Brain pericyte (primary cell): ENCODE measurements around the gene PSMA6.
"Not testable (repeated sequence)": the region's sequence is repeated elsewhere in the genome, so short reads cannot be mapped to it uniquely, and the experiment has no call there.

Source experiments
- DNase-seq: peaks from one replicate; pipeline ENCODE4 v3.0.0-alpha.2; 2012; ENCODE audit warnings: low read depth, low spot score

Gene PSMA6

DNA sequence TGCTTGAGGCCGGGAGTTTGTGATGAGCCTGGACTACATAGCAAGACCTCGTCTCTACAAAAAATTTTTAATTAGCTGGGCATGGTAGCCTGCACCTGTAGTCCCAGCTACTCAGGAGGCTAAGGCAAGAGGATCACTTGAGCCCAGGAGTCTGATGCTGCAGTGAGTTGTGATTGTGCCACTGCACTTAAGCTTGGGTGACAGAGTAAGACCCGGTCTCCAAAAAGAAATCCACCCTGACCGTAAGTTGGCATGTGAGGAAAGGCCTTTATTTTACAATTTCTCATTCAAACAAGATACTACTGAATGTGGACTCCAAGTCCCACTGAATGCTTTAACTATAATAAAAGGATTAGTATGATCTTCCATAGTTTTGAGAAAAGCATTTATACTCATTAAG is 27.3 kb downstream of the PSMA6 start:
- DNase-seq, result no peak

- no peak for DNase-seq
Observed at GRCh38 chr14:35320472-35320871, 28.3 kb downstream of the PSMA6 start.

DNA sequence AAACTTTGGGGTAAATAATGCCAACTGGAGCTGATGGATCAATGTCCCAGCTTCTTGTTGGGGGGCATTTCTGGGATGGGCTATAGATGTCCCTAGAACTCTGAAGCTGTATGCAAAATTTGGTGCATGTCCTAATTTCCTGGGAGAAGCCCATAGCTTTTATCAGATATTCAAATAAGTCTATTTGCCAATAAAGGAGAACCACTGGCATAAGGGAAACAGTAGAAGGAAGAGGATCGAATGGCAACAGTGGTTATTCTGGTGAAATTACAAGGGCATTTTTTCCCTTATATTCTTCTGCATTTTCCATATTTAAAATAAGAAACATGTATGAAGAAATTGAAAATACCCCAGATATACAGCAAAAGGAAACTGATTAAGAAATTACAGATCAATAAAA is 34.2 kb downstream of the PSMA6 start:
- DNase-seq, result no peak

GRCh38 chr14:35331605-35332516 is 39.7 kb downstream of the PSMA6 start:
- DNase-seq, result no peak

GRCh38 chr14:35332517-35333263 is 40.5 kb downstream of the PSMA6 start:
- no peak for DNase-seq

GRCh38 chr14:35333264-35333730 is 41.1 kb downstream of the PSMA6 start:
- DNase-seq, result no peak

- no peak for DNase-seq
Observed at GRCh38 chr14:35333797-35334743, 41.9 kb downstream of the PSMA6 start.

- no peak for DNase-seq
Observed at GRCh38 chr14:35335388-35336092, 43.4 kb downstream of the PSMA6 start.

DNA sequence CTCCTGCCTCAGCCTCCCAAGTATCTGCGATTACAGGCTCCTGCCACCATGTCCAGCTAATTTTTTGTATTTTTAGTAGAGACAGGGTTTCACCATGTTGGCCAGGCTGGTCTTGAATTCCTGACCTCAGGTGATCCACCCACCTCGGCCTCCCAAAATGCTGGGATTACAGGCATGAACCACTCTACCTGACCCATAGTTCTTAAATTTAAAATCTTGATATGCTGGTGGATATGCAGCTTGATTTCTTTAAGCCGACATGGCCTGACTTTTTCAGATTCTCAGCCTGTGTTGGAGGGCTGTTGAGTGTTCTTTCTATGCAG is 44.0 kb downstream of the PSMA6 start:
- not testable (repeated sequence) for DNase-seq

GRCh38 chr14:35336494-35337268 is 44.5 kb downstream of the PSMA6 start:
- DNase-seq, result peak; percentile 79

GRCh38 chr14:35337269-35338255 is 45.4 kb downstream of the PSMA6 start:
- DNase-seq, result no peak

GRCh38 chr14:35338731-35339405 is 46.7 kb downstream of the PSMA6 start:
- no peak for DNase-seq

GRCh38 chr14:35339761-35340406 is 47.7 kb downstream of the PSMA6 start:
- no peak for DNase-seq

DNA sequence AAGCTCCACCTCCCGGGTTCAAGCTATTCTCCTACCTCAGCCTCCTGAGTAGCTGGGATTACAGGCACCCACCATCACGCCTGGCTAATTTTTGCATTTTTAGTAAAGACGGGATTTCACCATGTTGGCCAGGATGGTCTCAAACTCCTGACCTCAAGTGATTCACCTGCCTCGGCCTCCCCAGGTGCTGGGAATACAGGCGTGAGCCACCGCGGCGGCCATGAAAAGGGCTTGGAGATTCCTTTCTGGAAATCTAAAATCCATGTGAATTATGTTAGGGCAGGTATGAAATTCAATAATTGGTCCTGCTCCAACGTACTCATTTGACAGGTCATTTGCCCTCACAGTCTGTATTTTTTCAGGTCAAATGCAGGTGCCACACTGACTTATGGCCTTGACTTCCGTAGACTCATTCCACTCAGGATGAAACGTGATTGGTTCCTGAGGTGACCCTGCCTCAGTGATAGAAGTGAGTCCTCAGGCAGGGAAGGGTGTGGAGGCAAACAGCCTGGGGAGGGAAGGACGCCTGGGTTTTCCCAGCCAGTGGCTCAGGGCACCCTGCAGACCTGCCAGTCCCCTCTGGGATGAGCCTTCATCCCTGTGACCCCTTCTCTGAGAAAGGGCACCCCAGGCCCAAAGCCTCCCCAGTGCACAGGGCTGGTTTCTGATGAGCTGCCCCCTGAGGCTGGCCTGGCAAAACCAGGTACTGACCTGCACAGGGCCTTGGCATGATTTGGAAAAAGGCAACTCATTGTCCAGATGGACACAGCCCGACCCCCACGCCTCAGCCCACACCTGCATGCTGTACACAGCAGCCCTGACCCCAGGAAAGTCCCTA is 48.7 kb downstream of the PSMA6 start:
- no peak for DNase-seq

DNA sequence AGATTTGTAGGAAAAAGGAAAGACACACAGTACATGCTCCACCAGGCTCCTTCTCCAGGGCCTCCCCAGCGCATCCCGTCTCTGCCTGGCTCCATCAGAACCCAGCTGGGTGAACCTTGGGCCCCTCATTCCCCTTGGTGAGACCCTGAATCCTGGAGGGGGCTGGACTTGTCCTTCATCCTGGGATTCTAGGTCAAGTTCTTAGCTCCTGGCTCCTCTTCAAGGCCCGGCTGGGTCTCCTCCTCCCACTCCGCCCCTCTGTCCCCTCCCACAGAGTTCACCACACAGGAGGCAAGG is 49.2 kb downstream of the PSMA6 start:
- no peak for DNase-seq

DNA sequence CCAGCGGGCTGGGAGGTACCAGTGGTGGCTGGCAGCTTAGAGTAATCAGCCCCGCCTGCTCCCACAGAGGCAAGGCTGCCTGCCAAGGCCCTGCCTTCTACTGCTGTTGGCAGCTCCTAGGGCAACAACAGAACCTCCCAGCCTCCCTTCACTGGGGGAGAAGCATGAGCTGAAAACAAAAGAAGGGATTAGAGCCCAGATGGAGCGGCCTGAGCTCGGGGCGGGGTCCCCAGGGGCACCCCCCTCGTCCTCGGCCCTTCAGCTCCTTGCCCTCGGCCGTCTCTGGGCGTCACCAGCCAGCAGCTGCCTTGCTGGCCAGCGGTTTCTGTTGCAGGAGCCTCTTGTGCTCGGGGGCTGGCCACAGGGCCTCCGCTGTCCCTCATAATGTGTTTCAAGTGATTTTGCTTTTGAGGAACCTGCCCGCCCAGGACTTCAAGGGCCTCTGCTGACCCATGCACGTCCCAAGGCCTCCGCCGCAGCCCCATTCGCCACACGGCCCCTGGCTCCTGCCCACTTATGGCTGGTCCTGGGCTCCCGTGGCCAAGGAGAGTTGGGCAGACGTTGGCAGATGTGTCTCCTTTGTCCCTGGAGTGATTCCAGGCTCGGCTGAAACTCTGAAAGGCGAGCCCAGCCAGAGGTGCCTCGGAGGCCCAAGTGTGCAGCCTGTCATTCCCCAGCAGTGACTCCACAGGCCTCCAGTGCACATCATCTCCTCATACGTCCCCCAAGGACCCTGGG is 49.7 kb downstream of the PSMA6 start:
- peak; percentile 75 for DNase-seq
